ENCODE measurements around the gene CYP2C8.

DNA sequence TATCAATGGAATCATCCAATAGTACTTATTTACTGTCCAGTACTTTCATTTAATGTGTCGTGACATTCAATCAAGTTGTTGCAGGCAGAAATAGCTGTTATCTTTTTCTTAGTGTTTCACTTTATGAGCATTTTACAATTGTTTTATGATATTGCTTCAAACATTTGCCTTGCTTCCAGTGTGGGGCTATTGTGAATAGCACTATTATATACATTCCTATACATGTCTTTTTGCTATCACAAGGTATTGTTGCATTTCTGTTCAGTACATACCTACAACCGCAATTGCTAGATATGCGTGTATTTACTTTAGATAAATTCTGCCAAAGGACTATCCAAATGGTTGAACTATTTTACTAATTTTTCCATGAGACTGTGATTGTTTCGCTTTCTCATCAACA is 34.9 kb downstream of the CYP2C8 start:
- TF ChIP-seq, protein P1, sequence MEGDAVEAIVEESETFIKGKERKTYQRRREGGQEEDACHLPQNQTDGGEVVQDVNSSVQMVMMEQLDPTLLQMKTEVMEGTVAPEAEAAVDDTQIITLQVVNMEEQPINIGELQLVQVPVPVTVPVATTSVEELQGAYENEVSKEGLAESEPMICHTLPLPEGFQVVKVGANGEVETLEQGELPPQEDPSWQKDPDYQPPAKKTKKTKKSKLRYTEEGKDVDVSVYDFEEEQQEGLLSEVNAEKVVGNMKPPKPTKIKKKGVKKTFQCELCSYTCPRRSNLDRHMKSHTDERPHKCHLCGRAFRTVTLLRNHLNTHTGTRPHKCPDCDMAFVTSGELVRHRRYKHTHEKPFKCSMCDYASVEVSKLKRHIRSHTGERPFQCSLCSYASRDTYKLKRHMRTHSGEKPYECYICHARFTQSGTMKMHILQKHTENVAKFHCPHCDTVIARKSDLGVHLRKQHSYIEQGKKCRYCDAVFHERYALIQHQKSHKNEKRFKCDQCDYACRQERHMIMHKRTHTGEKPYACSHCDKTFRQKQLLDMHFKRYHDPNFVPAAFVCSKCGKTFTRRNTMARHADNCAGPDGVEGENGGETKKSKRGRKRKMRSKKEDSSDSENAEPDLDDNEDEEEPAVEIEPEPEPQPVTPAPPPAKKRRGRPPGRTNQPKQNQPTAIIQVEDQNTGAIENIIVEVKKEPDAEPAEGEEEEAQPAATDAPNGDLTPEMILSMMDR (IDR thresholded peaks at IDR 0.05; ENCODE audit: low read length): no peak
- no peak for TF ChIP-seq EZH2 (IDR thresholded peaks at IDR 0.05; ENCODE audit: borderline replicate concordance, low read length)

Data from OCI-LY1 (cell line).